HFFc6 (cell line): ENCODE data around the gene PITPNM2. TPM values are rescaled to one million over a fixed set of nuclear protein-coding genes. Genes with fewer than 3 reads are reported as not detected.

Experiments used
- DNase-seq: peaks from one replicate; pipeline ENCODE4 v3.0.0-alpha.2; 2018
- H3K27ac Mint-ChIP-seq: 2 replicates; pipeline ENCODE4 v1.8.0; 2020; ENCODE audit warnings: mild to moderate bottlenecking, mixed read lengths
- H3K27me3 Mint-ChIP-seq: 2 replicates; pipeline ENCODE4 v1.8.0; 2021; ENCODE audit warnings: mild to moderate bottlenecking, moderate library complexity, mixed read lengths; ENCODE audit not compliant: insufficient read depth
- H3K36me3 Mint-ChIP-seq: 2 replicates; pipeline ENCODE4 v1.8.0; 2021; ENCODE audit warnings: low read depth, mixed read lengths
- H3K4me1 Mint-ChIP-seq: 2 replicates; pipeline ENCODE4 v1.8.0; 2020; ENCODE audit warnings: low read depth, mixed read lengths
- H3K4me3 Mint-ChIP-seq: 2 replicates; pipeline ENCODE4 v1.8.0; 2020; ENCODE audit warnings: mild to moderate bottlenecking, moderate library complexity, mixed read lengths
- H3K9me3 Mint-ChIP-seq: 2 replicates; pipeline ENCODE4 v1.8.0; 2020; ENCODE audit warnings: mild to moderate bottlenecking, mixed read lengths
- CTCF ChIP-seq: fragments of 200-600 bp; sonication (generic); IDR thresholded peaks from 2 replicates; pipeline ENCODE4 v1.5.0; 2021; ENCODE audit warnings: antibody characterized with exemption, mild to moderate bottlenecking
- total RNA-seq, 6 experiments: library from RNA; stranded (reverse); fragmentation: NEBNext Ultra II Directional; extraction: Animal tissue kit (Norgen Biotek cat#: 25700); gene quantifications; 2 replicates in 1 of 6; 3 replicates in 5 of 6; pipeline ENCODE4 v1.2.3, GENCODE V29; 2021

PITPNM2 gene
- total RNA-seq, 6 experiments from 2014 or later, result 1.5 to 5.1 (median 4.1) TPM

- peaks cover 14% of the 10 kb centered on the region for H3K36me3 Mint-ChIP-seq
- no peak for DNase-seq
- TF ChIP-seq CTCF, result no peak
- H3K4me1 Mint-ChIP-seq, result no peaks in the 10 kb centered on the region
- no peak overlapping the region for H3K4me3 Mint-ChIP-seq
- no peaks in the 10 kb centered on the region; the same call in 1 of the 2 replicates for H3K27me3 Mint-ChIP-seq
- H3K27ac Mint-ChIP-seq, result no peak overlapping the region
- H3K9me3 Mint-ChIP-seq, result no peaks in the 10 kb centered on the region
Observed at GRCh38 chr12:123171967-123172366, 21.1 kb upstream of the PITPNM2 start.

DNA sequence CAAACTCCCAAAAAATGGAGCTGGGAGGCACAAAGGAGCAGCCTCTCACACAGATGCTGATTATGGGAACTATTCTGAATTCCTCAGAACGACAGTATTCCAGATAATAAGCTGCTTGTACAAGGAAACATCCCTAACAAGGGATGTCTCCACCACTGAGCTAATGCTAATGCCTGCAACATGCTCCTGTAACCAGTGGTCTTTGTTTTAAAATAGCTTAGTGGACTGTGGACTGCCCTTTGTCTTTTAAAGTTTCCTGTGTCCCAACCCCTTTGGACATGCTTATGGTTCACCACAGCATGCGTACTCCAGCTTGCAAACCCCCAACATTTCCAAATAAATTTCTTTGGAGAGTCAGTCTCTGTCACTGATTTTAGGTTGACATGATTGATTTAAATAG lies 16.4 kb upstream of the PITPNM2 start:
- peaks cover 18% of the 10 kb centered on the region for H3K36me3 Mint-ChIP-seq
- no peaks in the 10 kb centered on the region for H3K4me1 Mint-ChIP-seq
- no peak overlapping the region for H3K27ac Mint-ChIP-seq
- no peaks in the 10 kb centered on the region; the same call in 1 of the 2 replicates for H3K27me3 Mint-ChIP-seq
- TF ChIP-seq CTCF, result no peak
- H3K4me3 Mint-ChIP-seq, result no peak overlapping the region
- H3K9me3 Mint-ChIP-seq, result no peaks in the 10 kb centered on the region
- no peak for DNase-seq

- Mint-ChIP-seq H3K27me3 (no peaks in the 10 kb centered on the region; the same call in 1 of the 2 replicates), H3K4me3 (no peak overlapping the region), H3K27ac (no peak overlapping the region), H3K4me1 (no peaks in the 10 kb centered on the region), H3K9me3 (no peaks in the 10 kb centered on the region), H3K36me3 (peaks cover 13% of the 10 kb centered on the region)
- DNase-seq, result no peak
- no peak for TF ChIP-seq CTCF
Observed at GRCh38 chr12:123165537-123165936, 14.6 kb upstream of the PITPNM2 start.

- TF ChIP-seq CTCF, result no peak
- Mint-ChIP-seq H3K9me3 (no peaks in the 10 kb centered on the region), H3K36me3 (peaks cover 10% of the 10 kb centered on the region), H3K4me1 (no peaks in the 10 kb centered on the region), H3K4me3 (no peak overlapping the region), H3K27ac (no peak overlapping the region), H3K27me3 (no peaks in the 10 kb centered on the region; the same call in 1 of the 2 replicates)
- DNase-seq, result no peak
Observed at GRCh38 chr12:123164710-123165261, 13.9 kb upstream of the PITPNM2 start.

GRCh38 chr12:123164222-123164621 lies 13.3 kb upstream of the PITPNM2 start:
- no peak for TF ChIP-seq CTCF
- H3K27me3 Mint-ChIP-seq, result no peaks in the 10 kb centered on the region; the same call in 1 of the 2 replicates
- H3K9me3 Mint-ChIP-seq, result no peaks in the 10 kb centered on the region
- DNase-seq, result no peak
- no peak overlapping the region for H3K27ac Mint-ChIP-seq
- peaks cover 10% of the 10 kb centered on the region for H3K36me3 Mint-ChIP-seq
- H3K4me1 Mint-ChIP-seq, result no peaks in the 10 kb centered on the region
- H3K4me3 Mint-ChIP-seq, result no peak overlapping the region
